Measurements from ENCODE around the gene CCDC71L.

- TF ChIP-seq, protein P1, sequence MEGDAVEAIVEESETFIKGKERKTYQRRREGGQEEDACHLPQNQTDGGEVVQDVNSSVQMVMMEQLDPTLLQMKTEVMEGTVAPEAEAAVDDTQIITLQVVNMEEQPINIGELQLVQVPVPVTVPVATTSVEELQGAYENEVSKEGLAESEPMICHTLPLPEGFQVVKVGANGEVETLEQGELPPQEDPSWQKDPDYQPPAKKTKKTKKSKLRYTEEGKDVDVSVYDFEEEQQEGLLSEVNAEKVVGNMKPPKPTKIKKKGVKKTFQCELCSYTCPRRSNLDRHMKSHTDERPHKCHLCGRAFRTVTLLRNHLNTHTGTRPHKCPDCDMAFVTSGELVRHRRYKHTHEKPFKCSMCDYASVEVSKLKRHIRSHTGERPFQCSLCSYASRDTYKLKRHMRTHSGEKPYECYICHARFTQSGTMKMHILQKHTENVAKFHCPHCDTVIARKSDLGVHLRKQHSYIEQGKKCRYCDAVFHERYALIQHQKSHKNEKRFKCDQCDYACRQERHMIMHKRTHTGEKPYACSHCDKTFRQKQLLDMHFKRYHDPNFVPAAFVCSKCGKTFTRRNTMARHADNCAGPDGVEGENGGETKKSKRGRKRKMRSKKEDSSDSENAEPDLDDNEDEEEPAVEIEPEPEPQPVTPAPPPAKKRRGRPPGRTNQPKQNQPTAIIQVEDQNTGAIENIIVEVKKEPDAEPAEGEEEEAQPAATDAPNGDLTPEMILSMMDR (conservative IDR thresholded peaks at IDR 0.05 in 1 of 2, IDR thresholded peaks at IDR 0.05 in 1 of 2; ENCODE audit: extremely low read depth in 1 of 2, insufficient read depth in 1 of 2, low read depth in 1 of 2, low read length in 2 of 2): no peak
- no peak for TF ChIP-seq EZH2 (IDR thresholded peaks at IDR 0.05; ENCODE audit: borderline replicate concordance, low read length)
Measured at GRCh38 chr7:106634958-106635357, 26.0 kb downstream of the CCDC71L start.

All from mammary epithelial cell (primary cell).